ENCODE results near the gene PLAAT4.

The PLAAT4 gene

GRCh38 chr11:63536669-63537292, at the start of gene PLAAT4:
TSS of gene PLAAT4 (plus strand) at chr11:63536808. CDS start at chr11:63536869, 61 bp downstream.
- DNase-seq (ENCODE audit: low read depth in 2 of 3, low spot score in 2 of 3) = no peak

GRCh38 chr11:63488789-63489188, 47.8 kb upstream of the PLAAT4 start:
- DNase-seq (ENCODE audit: low read depth in 2 of 3, low spot score in 2 of 3) = no peak

GRCh38 chr11:63489879-63490278, 46.7 kb upstream of the PLAAT4 start:
- DNase-seq (ENCODE audit: low read depth in 2 of 3, low spot score in 2 of 3) = no peak

GRCh38 chr11:63490551-63491239, 45.9 kb upstream of the PLAAT4 start, which contains the start of gene PLAAT5:
TSS of gene PLAAT5 (minus strand) at chr11:63491167. CDS start at chr11:63491034, 133 bp downstream.
- no peak for DNase-seq (ENCODE audit: low read depth in 2 of 3, low spot score in 2 of 3)

GRCh38 chr11:63491240-63491587, 45.4 kb upstream of the PLAAT4 start:
- no peak for DNase-seq (ENCODE audit: low read depth in 2 of 3, low spot score in 2 of 3)

- DNase-seq (ENCODE audit: low read depth in 2 of 3, low spot score in 2 of 3) = no peak
Observed at GRCh38 chr11:63491636-63492372, 44.8 kb upstream of the PLAAT4 start.

- no peak for DNase-seq (ENCODE audit: low read depth in 2 of 3, low spot score in 2 of 3)
Observed at GRCh38 chr11:63492441-63492840, 44.2 kb upstream of the PLAAT4 start.

GRCh38 chr11:63493127-63493526, 43.5 kb upstream of the PLAAT4 start:
- no peak for DNase-seq (ENCODE audit: low read depth in 2 of 3, low spot score in 2 of 3)

GRCh38 chr11:63494975-63495374, 41.6 kb upstream of the PLAAT4 start:
- no peak for DNase-seq (ENCODE audit: low read depth in 2 of 3, low spot score in 2 of 3)

GRCh38 chr11:63499874-63500273, 36.7 kb upstream of the PLAAT4 start:
- DNase-seq (ENCODE audit: low read depth in 2 of 3, low spot score in 2 of 3) = no peak

GRCh38 chr11:63501236-63501635, 35.4 kb upstream of the PLAAT4 start:
- no peak for DNase-seq (ENCODE audit: low read depth in 2 of 3, low spot score in 2 of 3)

GRCh38 chr11:63502252-63502820, 34.3 kb upstream of the PLAAT4 start:
- no peak for DNase-seq (ENCODE audit: low read depth in 2 of 3, low spot score in 2 of 3)

- DNase-seq (ENCODE audit: low read depth in 2 of 3, low spot score in 2 of 3) = no peak
Observed at GRCh38 chr11:63503492-63503891, 33.1 kb upstream of the PLAAT4 start.

- no peak for DNase-seq (ENCODE audit: low read depth in 2 of 3, low spot score in 2 of 3)
Observed at GRCh38 chr11:63504054-63504453, 32.6 kb upstream of the PLAAT4 start.

- no peak for DNase-seq (ENCODE audit: low read depth in 2 of 3, low spot score in 2 of 3)
Observed at GRCh38 chr11:63504933-63505586, 31.5 kb upstream of the PLAAT4 start.

GRCh38 chr11:63505857-63506528, 30.6 kb upstream of the PLAAT4 start, which contains the start of gene LGALS12:
TSS of gene LGALS12 (plus strand) at chr11:63506084. CDS start at chr11:63506459, 375 bp downstream.
- DNase-seq (ENCODE audit: low read depth in 2 of 3, low spot score in 2 of 3) = no peak

GRCh38 chr11:63506876-63507275, 29.7 kb upstream of the PLAAT4 start:
- no peak for DNase-seq (ENCODE audit: low read depth in 2 of 3, low spot score in 2 of 3)

- no peak for DNase-seq (ENCODE audit: low read depth in 2 of 3, low spot score in 2 of 3)
Observed at GRCh38 chr11:63507511-63507910, 29.1 kb upstream of the PLAAT4 start.

GRCh38 chr11:63508009-63508408, 28.6 kb upstream of the PLAAT4 start:
- no peak for DNase-seq (ENCODE audit: low read depth in 2 of 3, low spot score in 2 of 3)

GRCh38 chr11:63508745-63509144, 27.9 kb upstream of the PLAAT4 start:
- no peak for DNase-seq (ENCODE audit: low read depth in 2 of 3, low spot score in 2 of 3)

Measured in activated CD8-positive, alpha-beta memory T cell treated with anti-CD3 and anti-CD28 coated beads for 48 hours (primary cell).